ENCODE data around the gene DENND6B. TPM values are rescaled to one million over a fixed set of nuclear protein-coding genes. Genes with fewer than 3 reads are reported as not detected.

The DENND6B gene
- total and polyA plus RNA-seq, 2 of the 13 experiments (the other 11 are each of a cell fraction or from before 2014, with no cell fraction given): 0.95 to 3.8 TPM

- no peak overlapping the region for H3K4me2 ChIP-seq (ENCODE audit: low read depth, low read length)
- WGBS (ENCODE audit: low lambda C conversion rate): 97% methylated on average over 20 of the region's 37 CpGs
- no peak overlapping the region for H3K27ac ChIP-seq (ENCODE audit: extremely low read length, insufficient read depth, low read length)
- no peaks in the 10 kb centered on the region for H3K9me3 ChIP-seq (ENCODE audit: low read length)
- peak; percentile 53; the same call in 1 of the 2 replicates for TF ChIP-seq ZBTB38 (CRISPR knock-in tag; IDR thresholded peaks at IDR 0.05)
- no peak for TF ChIP-seq SNRNP70 (IDR thresholded peaks at IDR 0.05; ENCODE audit: low read depth, low read length)
- H3K4me1 ChIP-seq (ENCODE audit: insufficient read depth, low read length): peaks cover 29% of the 10 kb centered on the region
- intact Hi-C loops (cut with micrococcal nuclease; ENCODE audit: unreplicated experiment): loop anchor here (5.0 to 10.0 kb wide), 2 partner anchors 37 to 865 kb away; partner anchors contain the start of gene DENND6B
- TSS peak; percentile 41 for BruUV-seq (replicated peaks)
- peaks cover 39% of the 10 kb centered on the region for H3K79me2 ChIP-seq (ENCODE audit: insufficient read depth, low read length)
- no peak overlapping the region for H3K4me3 ChIP-seq (replicated peaks in 1 of 3; ENCODE audit: insufficient read depth in 1 of 3, low read depth in 2 of 3, low read length in 3 of 3)
- H3K9ac ChIP-seq (ENCODE audit: insufficient read depth, low read depth, low read length): no peak overlapping the region
- peaks cover 20 to 33% of the 10 kb centered on the region in 2 experiments; a peak in 4 of 5 replicates for H3K36me3 ChIP-seq (replicated peaks in 1 of 2; ENCODE audit: control insufficient read depth in 1 of 2, insufficient read depth in 2 of 2, low read length in 2 of 2)
- FAIRE-seq (no peak), DNase-seq (ENCODE audit: low spot score) (no peak), ATAC-seq (no peak)
- H2AFZ ChIP-seq (ENCODE audit: low read length): no peak overlapping the region
- H4K20me1 ChIP-seq (ENCODE audit: insufficient read depth, low read length): peaks cover 4% of the 10 kb centered on the region; the same call in 1 of the 2 replicates
- in situ Hi-C loops (cut with HindIII; ENCODE audit: extremely low pct_ligation_motif_present, low pct_unique_long_range_greater_than_20kb): no loop called here
- H3K27me3 ChIP-seq (ENCODE audit: control insufficient read depth in 1 of 2, insufficient read depth in 2 of 2, low read length in 2 of 2): no peaks in the 10 kb centered on the region
- CTCF ChIA-PET (ENCODE audit: low intra/inter-chr PET ratio, low total read pairs): no interaction called here
- POLR2A ChIA-PET: no interaction called here
Observed at GRCh38 chr22:50289942-50290630, 36.7 kb downstream of the DENND6B start.

- no peak overlapping the region for H2AFZ ChIP-seq (ENCODE audit: low read length)
- in situ Hi-C loops (cut with HindIII; ENCODE audit: extremely low pct_ligation_motif_present, low pct_unique_long_range_greater_than_20kb) (no loop called here), intact Hi-C loops (cut with micrococcal nuclease; ENCODE audit: unreplicated experiment) (no loop called here)
- no peak for FAIRE-seq
- 96% methylated on average over 29 of the region's 57 CpGs for WGBS (ENCODE audit: low lambda C conversion rate)
- no peaks in the 10 kb centered on the region for H3K27me3 ChIP-seq (ENCODE audit: control insufficient read depth in 1 of 2, insufficient read depth in 2 of 2, low read length in 2 of 2)
- peaks cover 20 to 33% of the 10 kb centered on the region in 2 experiments; a peak in 4 of 5 replicates for H3K36me3 ChIP-seq (replicated peaks in 1 of 2; ENCODE audit: control insufficient read depth in 1 of 2, insufficient read depth in 2 of 2, low read length in 2 of 2)
- ChIA-PET POLR2A (no interaction called here), CTCF (ENCODE audit: low intra/inter-chr PET ratio, low total read pairs) (no interaction called here)
- TF ChIP-seq ZNF253 (CRISPR knock-in tag; IDR thresholded peaks at IDR 0.05; ENCODE audit: borderline replicate concordance) (no peak), RBFOX2 (IDR thresholded peaks at IDR 0.05; ENCODE audit: low read depth, low read length) (peak; percentile 15; the same call in 1 of the 2 replicates), ZC3H13 (CRISPR knock-in tag; IDR thresholded peaks at IDR 0.05) (0 out of 2 replicates have a peak, but pooled peaks have one; percentile 1)
- no peak for DNase-seq (ENCODE audit: low spot score)
- peaks cover 33% of the 10 kb centered on the region for H3K79me2 ChIP-seq (ENCODE audit: insufficient read depth, low read length)
- peaks cover 22% of the 10 kb centered on the region for H3K4me1 ChIP-seq (ENCODE audit: insufficient read depth, low read length)
- H3K4me3 ChIP-seq (replicated peaks in 1 of 3; ENCODE audit: insufficient read depth in 1 of 3, low read depth in 2 of 3, low read length in 3 of 3): no peak overlapping the region
- H3K9me3 ChIP-seq (ENCODE audit: low read length): no peaks in the 10 kb centered on the region
- H3K9ac ChIP-seq (ENCODE audit: insufficient read depth, low read depth, low read length): no peak overlapping the region
- peaks cover 4% of the 10 kb centered on the region; the same call in 1 of the 2 replicates for H4K20me1 ChIP-seq (ENCODE audit: insufficient read depth, low read length)
- BruUV-seq (replicated peaks): no TSS peak
- no peak for ATAC-seq
- no peak overlapping the region for H3K27ac ChIP-seq (ENCODE audit: extremely low read length, insufficient read depth, low read length)
- H3K4me2 ChIP-seq (ENCODE audit: low read depth, low read length): no peak overlapping the region
Observed at GRCh38 chr22:50289151-50289941, 37.5 kb downstream of the DENND6B start.

All from HepG2 (cell line).